GM23248 (cell line): ENCODE measurements around the gene ZNF831.

Experiments used
- EZH2 ChIP-seq: fragments of 200-600 bp; sonication (generic); IDR thresholded peaks from 2 replicates; pipeline ENCODE4 v1.6.1; 2018; ENCODE audit warnings: antibody characterized with exemption, mild to moderate bottlenecking; ENCODE audit not compliant: insufficient read depth, poor library complexity, severe bottlenecking
- EZH2phosphoT487 ChIP-seq: fragments of 200-600 bp; sonication (generic); IDR thresholded peaks from 2 replicates; pipeline ENCODE4 v1.6.1; 2018; ENCODE audit warnings: antibody characterized with exemption, moderate library complexity, mild to moderate bottlenecking, low read depth; ENCODE audit not compliant: insufficient read depth

GRCh38 chr20:59120491-59120890 is 43.1 kb upstream of the ZNF831 start:
- TF ChIP-seq EZH2 (no peak), EZH2phosphoT487 (no peak)
